Activated T-cell treated with anti-CD3 and anti-CD28 coated beads for 1 hour (primary cell): ENCODE results near the gene CYP11A1.

Experiments
- DNase-seq: peaks from one replicate; pipeline ENCODE4 v3.0.0-alpha.2; 2020; ENCODE audit warnings: low read depth

CYP11A1 gene

GRCh38 chr15:74347757-74348250, 19.6 kb downstream of the CYP11A1 start:
- DNase-seq = no peak

- no peak for DNase-seq
These were observed 22.4 kb downstream of the CYP11A1 start for GRCh38 chr15:74345051-74345450.

GRCh38 chr15:74343797-74344127, 23.7 kb downstream of the CYP11A1 start:
- DNase-seq = no peak

- no peak for DNase-seq
These were observed 24.2 kb downstream of the CYP11A1 start for GRCh38 chr15:74343127-74343796.

- DNase-seq = no peak
These were observed 27.3 kb downstream of the CYP11A1 start for GRCh38 chr15:74340150-74340549.

- DNase-seq = no peak
These were observed 28.1 kb downstream of the CYP11A1 start for GRCh38 chr15:74339371-74339770.

- no peak for DNase-seq
These were observed 28.8 kb downstream of the CYP11A1 start for GRCh38 chr15:74338676-74339075.

- no peak for DNase-seq
These were observed 29.7 kb downstream of the CYP11A1 start for GRCh38 chr15:74337607-74338211.

- no peak for DNase-seq
These were observed 30.3 kb downstream of the CYP11A1 start for GRCh38 chr15:74337146-74337545.

GRCh38 chr15:74336061-74337005, 31.1 kb downstream of the CYP11A1 start:
- no peak for DNase-seq

GRCh38 chr15:74335396-74335795, 32.0 kb downstream of the CYP11A1 start:
- no peak for DNase-seq

GRCh38 chr15:74334127-74334526, 33.3 kb downstream of the CYP11A1 start:
- no peak for DNase-seq

GRCh38 chr15:74333662-74334061, 33.8 kb downstream of the CYP11A1 start:
- no peak for DNase-seq

- no peak for DNase-seq
These were observed 34.4 kb downstream of the CYP11A1 start for GRCh38 chr15:74333093-74333492.

- no peak for DNase-seq
These were observed 34.8 kb downstream of the CYP11A1 start for GRCh38 chr15:74332611-74333010.

- no peak for DNase-seq
These were observed 35.4 kb downstream of the CYP11A1 start for GRCh38 chr15:74332011-74332410.

- no peak for DNase-seq
These were observed 36.5 kb downstream of the CYP11A1 start for GRCh38 chr15:74330861-74331408.

GRCh38 chr15:74328331-74329056, 39.0 kb downstream of the CYP11A1 start:
- no peak for DNase-seq

GRCh38 chr15:74327756-74328155, 39.7 kb downstream of the CYP11A1 start:
- no peak for DNase-seq

GRCh38 chr15:74326746-74327145, 40.7 kb downstream of the CYP11A1 start:
- DNase-seq = no peak

- no peak for DNase-seq
These were observed 42.7 kb downstream of the CYP11A1 start for GRCh38 chr15:74324714-74325113.
